Activated gamma-delta T cell treated with anti-CD3 and anti-CD28 coated beads, Interleukin-2, amount 50 U/mL, for 16 hours (primary cell): ENCODE data around the gene MYO19.

ENCODE experiments used
- DNase-seq: peaks from one replicate; pipeline ENCODE4 v3.0.0-alpha.2; 2020; ENCODE audit warnings: low read depth

Gene MYO19, protein sequence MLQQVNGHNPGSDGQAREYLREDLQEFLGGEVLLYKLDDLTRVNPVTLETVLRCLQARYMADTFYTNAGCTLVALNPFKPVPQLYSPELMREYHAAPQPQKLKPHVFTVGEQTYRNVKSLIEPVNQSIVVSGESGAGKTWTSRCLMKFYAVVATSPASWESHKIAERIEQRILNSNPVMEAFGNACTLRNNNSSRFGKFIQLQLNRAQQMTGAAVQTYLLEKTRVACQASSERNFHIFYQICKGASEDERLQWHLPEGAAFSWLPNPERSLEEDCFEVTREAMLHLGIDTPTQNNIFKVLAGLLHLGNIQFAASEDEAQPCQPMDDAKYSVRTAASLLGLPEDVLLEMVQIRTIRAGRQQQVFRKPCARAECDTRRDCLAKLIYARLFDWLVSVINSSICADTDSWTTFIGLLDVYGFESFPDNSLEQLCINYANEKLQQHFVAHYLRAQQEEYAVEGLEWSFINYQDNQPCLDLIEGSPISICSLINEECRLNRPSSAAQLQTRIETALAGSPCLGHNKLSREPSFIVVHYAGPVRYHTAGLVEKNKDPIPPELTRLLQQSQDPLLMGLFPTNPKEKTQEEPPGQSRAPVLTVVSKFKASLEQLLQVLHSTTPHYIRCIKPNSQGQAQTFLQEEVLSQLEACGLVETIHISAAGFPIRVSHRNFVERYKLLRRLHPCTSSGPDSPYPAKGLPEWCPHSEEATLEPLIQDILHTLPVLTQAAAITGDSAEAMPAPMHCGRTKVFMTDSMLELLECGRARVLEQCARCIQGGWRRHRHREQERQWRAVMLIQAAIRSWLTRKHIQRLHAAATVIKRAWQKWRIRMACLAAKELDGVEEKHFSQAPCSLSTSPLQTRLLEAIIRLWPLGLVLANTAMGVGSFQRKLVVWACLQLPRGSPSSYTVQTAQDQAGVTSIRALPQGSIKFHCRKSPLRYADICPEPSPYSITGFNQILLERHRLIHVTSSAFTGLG

DNA sequence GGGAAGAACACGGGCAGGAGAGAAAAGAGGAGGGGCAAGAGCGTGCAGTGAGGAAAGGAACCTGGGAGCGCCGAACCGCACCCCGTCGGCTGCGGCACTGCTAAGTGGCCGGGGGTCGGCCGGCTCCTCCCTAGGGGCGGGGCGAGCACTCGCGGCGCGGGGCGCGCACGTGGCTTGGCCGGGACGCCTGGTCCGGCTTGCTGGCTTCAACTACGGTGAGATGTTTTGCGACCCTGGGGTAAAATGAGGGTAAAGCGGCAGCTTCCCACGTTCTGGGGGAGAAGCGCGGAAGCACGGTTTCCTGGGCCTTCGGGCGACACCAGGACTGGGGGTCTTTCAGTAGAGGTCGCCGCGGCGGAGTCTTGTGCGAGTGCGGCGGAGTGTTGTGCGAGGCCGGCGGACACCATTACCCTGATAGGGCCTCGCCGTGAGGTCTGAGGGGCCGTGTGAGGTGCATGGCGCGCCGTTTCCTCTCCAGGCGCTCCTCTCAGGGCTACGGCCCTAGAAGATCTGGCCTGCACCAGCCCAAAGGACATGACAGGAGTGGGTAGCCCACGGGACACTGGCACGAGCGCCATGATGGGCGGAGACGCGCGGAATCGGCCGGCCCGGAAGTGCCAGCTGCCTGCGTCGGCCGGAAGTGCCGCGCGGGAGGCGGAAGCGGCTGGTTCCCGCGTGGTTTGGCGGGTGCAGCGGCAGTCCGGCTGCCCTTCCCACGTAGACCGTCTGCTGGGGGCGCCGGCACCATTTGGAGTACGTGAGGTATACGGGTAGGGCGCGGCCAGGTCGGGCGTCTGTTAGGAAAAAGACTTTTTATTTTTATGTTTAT is at the start of gene MYO19, which contains the start of gene PIGW:
Gene MYO19, minus strand, starts transcription at position 29 of the 829 bp plus-strand sequence. CDS start 2,330 bp downstream, outside the sequence.
Gene PIGW, plus strand, starts transcription at position 148 of the 829 bp plus-strand sequence. CDS start 2,115 bp downstream, outside the sequence.
- peak; percentile 82 for DNase-seq

DNA sequence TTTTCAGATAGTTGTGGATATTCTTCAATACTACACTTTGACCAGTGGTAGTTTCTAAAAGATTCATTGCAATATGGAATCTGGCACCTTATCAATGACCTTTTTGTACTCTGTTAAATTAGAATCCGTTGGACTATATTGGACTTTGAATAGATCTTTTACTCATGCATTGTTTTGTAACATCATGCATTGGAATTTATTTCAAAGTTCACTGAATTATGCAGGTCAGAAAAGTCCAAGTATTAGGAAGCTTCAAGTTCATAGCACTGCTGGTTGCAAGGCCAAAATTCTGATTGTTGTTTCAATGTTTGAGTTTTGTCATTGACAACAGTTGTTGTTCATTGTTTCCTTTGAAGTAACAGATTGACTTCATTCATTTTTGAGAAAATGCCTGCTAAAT is 49.1 kb upstream of the MYO19 start:
- DNase-seq: no peak

DNA sequence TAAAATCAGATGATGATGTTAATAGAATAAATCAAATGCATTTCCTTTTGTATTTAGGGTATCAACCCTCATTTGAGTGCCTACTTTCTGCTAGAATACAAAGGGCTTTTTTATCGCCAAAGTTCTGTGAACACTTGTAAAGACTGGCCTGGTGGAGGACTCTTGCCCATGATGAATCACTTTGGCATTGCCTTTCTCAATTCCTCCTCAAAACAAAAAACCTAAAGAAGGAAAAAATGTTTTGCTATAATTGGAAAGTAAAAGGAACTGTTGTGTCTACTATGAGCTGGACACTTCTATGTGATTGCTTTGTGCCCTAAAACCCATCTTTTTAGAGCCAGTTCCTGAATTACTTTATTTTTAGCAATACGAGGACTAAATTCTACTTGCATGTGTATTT is 44.0 kb upstream of the MYO19 start:
- no peak for DNase-seq

DNA sequence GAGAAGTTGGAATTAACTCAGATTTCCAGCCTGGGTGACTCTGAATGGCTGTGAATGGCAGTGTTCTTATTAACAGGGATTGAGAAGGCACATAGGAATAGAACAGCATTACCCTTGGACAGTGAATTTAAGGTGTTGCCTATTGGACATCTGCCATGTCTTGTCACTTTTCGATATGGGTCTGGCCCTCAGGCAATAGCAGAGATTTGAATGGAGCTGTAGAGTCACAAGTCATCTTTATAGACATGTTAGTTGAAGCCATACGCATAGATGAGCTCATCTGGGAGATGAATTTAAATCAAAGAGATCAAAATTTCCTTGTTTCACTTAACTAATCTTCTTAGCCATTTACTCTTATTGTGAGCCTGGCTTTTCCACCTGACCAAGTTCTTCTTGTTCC is 42.1 kb upstream of the MYO19 start:
- no peak for DNase-seq

DNA sequence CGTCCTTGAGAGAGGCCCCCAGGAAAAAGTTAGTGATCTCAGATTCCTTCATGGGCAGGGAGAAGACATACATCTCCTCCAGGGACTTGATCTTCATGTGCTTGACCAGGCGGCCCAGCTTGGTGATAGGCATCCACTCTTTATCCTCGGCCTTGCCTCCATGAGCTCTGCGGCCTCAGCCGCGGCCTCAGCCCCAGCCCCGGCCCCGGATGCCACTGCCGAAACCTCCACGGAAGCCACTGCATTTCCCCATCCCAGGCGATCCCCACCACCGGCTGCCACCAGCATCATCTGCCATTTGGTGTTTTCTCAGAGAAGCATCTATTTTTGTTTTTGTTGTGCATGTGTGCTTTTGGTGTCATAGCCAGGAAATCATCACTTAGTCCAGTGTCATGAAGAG is 40.4 kb upstream of the MYO19 start:
- no peak for DNase-seq

DNA sequence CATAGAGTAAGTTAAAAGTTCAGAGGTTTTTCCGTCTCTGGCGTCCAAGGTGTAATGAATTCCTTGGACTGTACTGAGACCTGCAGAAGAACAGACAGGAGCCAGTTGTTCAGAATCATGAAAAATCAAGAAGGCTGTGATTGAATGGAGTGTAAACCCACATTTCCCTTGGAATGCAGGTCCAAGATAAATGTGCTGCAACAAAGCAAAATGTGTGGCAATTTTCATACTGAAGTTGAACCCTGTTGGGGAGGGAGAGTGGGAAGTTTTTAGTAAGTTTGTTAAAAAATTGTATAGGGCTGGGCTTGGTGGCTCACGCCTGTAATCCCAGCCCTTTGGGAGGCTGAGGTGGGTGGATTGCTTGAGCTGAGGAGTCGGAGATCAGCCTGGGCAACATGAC is 31.4 kb upstream of the MYO19 start:
- no peak for DNase-seq

DNA sequence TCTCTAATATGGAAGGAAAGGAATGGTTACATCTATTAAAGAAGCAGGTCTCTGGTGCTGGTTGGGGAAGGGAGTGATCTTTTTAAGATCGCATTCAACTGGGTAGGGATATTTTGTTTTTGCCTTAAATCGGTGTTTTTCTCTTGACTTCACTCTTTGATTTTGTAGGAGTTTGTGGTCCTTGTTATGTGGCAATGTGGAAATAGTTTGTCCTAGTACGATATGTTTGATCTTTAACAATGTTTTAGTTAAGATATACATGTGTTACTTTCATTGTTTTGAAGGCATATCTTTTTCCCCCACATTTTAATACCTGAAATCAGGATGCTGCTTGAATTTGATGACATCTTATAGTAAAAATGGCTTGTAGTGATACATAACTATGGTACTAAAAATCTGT is 18.8 kb upstream of the MYO19 start:
- no peak for DNase-seq

DNA sequence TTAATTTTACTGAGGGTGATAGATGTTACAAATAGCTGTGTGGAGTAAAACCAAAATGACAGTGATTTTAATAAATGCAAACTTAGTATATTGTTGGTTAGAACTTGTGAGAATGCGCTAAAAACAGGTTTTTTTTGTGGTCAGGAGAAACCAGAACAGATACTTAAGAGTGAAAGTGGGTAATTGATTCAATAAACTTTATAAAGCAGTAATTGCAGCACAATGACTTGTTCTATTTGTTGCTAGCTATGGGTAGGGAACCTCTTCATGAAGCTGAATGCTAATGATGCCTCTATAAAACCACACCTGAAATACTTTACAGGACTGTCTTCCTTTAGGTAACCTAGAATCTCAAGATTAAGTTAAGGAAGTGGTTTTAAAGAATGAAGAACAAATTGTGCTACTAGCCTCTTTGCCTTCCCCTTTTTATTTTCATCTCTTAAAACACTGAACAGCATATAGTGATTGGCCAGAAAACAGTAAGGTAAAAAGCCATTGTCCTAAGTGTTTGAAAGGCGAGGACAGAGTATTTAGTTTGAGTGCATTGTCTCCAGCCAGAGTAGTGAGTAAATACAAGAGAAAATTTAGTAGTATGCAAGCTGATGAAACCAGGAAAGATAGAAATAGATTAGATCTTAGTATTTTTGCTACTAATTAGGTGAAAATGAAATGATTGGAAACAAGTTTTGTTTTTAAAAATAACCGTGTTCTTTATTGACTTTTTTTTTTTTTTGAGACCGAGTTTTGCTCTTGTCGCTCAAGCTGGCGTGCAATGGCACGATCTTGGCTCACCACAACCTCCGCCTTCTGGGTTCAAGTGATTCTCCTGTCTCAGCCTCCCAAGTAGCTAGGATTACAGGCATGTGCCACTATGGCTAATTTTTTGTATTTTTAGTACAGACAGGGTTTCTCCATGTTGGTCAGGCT is 16.1 kb upstream of the MYO19 start:
- DNase-seq: no peak

DNA sequence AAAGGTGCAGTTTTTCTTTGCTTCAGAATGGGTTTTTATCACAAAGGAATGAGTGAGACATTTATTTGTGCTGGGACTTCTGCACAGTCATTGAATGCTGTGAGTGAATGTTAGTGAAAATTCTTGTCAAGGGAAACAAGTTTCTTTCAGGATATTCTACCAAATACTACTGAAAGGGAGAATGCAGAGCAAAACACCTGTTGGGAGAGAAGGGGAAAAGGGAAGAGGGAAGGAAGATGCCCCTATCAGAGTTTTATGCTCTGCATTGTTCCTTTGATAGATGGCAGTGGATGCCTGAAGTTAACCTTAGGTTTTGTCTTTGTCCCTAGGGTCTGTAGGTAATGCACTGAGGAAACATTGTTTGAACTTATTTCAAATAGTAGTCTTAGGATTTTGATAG is 13.1 kb upstream of the MYO19 start:
- DNase-seq: no peak

DNA sequence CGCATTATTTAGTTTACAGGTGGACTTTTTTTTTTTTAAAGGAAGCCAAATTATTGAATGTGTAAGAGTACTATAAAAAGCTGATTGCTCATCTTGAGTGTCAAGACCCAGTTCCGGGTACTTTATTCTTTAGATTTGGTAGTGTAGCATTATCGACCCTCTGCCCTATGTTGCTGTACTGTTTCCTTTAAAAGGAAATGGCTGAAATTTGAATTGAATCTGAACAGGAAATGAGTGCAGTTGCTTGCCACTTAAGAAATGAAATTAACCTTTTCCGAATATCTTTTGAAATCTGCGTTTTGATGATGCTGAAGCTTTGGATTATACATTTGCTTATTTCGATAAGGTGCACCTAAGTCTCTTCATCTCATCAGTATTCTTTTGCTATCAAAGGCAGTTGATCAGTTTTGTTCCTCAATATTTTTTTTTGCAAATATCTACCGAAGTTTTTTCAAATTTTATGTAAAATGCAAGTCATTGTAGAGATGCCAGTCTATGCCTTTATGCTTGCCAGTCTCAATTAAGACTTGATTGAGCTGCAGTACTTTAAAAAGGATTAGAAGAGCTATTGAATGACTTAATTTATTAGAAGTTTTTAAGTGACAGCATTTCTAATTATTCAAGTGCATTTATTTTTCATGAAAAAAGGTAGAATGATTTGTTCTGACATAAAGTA is 11.9 kb upstream of the MYO19 start:
- no peak for DNase-seq

DNA sequence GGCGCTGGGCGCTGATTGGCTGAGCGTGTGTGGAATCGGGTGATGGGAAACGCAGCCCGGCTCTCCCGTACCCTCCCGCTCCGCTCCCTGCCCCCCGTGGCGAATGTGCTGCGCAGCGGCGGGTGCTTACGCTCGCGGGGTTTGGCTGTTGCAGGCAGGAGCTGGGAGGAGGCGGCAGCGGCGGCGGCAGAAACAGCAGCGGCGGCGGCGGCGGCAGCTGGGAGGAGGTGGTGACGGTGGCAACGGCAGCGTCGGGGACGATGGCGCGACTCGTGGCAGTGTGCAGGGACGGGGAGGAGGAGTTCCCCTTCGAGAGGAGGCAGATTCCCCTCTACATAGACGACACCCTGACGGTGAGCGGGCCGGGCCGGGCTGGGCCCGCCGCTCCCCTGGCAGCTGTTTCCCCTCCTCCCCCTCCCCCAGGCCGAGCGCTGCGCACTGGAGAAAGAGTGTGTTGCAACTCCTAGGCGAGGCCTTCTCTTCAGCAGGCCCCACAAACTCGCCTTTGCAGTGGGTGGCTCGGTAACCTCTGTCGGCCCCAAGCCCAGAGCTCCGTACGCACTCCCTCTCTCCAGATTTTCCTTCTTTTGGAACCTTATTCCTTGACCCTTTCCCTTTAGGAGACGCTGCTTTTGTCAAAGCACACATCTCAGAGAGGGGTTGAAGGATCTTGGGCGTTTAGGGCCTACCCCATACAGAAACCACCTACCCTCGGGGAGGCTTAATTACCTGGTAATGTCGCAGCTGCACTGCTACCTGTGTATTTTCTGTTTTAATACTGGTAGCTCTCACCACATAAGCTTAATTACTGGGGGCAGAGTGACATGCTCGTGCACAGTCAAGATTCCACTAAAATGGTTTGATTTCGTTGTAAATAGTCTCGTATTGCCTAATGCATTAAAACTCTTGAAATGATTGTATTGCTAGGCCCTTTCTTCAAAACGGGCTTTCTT is 11.1 kb upstream of the MYO19 start:
- peak; percentile 93 for DNase-seq

DNA sequence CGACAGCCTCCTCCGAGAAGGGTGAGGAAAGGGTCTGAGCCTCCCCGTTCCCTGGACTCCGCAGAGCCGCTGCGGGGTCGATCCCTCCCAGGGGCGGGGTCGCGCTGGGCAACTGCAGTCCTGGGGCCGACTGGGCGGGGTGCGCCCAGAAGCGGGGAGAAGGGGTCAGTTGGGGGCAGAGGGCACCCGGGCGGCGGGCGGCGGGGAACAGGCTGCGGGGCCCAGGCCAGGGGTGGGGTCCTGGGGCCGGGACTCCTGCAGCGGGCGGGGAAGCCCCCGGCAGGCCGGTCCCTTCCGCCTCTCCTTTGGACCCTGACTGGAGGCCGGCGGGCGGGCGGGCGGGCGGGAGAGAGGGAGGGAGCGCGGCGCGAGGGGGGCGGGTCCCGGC is 10.4 kb upstream of the MYO19 start:
- no peak for DNase-seq

DNA sequence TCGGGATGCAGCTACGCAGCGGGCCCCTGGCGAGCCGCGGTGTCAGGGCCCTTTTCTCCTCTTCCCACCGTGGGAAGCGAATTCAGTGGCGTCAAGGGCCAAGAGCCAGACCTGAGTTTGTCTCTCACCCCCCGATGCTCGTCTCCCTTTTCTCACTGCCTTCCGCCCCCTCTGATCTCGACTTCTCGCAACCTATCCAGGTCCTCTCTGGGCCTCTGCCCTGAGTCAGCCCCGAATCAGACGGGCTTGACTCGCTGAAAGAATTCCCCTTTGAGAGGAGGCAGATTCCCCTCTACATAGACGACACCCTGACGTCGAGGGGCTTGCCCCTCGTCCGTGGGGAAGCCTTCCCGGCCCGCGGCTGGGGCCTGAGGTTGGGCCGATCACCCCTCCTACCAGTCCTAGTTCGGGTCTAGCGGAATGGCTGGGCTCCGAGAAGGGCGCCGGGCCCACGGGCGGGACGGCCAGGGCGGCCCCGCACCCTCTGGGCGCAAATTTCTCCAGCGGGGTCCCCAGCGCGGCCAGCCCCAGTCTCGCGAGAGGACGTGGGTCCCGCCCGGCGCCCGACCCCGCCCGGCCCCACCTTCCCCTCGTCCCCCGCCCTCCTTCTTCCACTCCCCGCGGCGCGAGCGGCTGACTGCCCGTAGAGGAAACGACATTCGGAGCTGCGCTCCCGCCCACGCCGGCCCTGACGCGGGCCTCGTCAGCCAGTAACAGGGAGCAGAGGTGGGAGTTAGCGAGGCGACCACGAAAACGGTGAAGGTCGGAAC is 9.8 kb upstream of the MYO19 start, which contains the start of gene GGNBP2:
Gene GGNBP2, plus strand, starts transcription at position 613 of the 770 bp plus-strand sequence. CDS start 806 bp downstream, outside the sequence.
- peak; percentile 86 for DNase-seq

DNA sequence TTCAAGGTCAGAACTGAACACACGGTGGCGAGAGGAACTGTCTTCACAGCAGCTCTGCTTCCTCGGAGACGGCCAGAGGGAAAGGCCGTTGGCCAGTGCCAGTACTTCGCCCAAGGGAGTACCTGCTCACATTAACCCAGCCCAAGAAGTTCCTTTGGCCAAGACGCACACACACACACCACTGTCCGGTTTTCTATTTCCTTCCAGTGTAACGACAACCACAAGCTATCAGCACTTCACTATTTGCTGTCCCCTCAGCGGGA is 9.3 kb upstream of the MYO19 start:
- no peak for DNase-seq

DNA sequence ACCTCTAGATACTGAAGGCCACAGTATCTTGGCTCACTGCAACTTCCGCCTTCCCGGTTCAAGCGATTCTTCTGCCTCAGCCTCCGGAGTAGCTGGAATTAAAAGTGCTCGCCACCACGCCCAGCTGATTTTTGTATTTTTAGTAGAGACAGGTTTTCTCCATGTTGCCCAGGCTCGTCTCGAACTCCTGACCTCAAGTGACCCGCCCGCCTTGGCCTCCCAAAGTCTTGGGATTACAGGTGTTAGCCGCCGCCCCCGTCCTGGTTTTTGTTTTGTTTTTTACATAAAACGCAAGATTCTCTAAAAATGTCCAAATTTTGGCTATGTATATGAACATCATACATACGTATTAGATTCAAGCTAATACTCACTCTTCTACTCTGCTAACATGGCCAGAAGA is 8.1 kb upstream of the MYO19 start:
- no peak for DNase-seq

DNA sequence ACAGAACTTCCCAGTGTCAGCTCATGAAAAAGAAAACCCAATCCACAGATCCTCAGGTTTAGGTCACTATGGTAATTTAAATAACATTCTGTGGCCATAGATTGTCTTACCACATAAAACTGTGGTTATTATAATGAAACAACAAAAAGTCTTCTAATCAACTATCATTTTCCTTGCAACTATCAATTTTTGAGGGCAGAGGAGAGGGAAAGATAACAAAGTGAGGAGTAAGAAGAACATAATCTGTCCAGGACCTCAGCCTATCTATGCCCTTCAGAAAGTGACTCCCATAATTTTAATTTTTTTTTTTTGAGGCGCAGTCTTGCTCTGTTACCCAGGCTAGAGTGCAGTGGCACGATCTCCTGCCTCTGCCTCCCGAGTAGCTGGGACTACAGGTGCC is 6.0 kb upstream of the MYO19 start:
- no peak for DNase-seq

DNA sequence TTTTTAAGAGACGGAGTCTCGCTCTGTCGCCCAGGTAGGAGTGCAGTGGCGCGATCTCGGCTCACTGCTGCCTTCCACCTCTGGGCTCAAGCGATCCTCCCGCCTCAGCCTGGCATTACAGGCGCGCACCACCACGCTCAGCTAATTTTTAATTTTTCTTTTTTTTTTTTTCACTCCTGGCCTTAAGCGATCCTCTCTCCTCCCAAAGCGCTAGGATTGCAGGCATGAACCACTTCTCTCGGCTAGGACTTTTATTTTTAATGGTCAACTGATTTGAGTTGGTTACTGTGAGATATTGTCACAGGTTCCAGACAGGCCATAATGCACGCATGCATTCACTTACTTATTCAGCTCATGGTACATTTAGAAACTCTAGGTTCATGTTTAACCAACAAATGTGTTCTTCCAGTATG is 1.0 kb upstream of the MYO19 start:
- DNase-seq: no peak
